ENCODE data around the gene VPS4B. TPM values are rescaled to one million over a fixed set of nuclear protein-coding genes. Genes with fewer than 3 reads are reported as not detected.

VPS4B gene
- total RNA-seq, 1 experiment from 2014 or later: 60.2 TPM

DNA sequence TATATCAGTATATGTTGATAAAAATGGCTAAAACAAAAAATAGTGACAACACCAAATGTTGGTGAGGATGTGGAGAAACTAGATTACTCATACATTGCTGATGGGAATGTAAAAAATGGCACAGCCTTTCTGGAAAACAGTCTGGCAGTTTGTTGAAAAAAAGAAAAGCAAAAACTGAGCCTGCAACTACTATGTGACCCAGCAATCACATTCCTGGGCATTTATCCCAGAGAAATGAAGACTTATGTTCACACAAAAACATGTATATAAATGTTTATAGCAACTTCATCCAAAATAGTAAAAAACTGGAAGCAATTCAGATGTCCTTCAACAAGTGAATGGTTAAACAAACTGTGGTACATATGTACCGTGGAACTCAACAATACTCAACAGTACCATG, 47.7 kb downstream of the VPS4B start:
- Histone ChIP-seq H2AK5ac (ENCODE audit: insufficient read length, low read length) (no peak overlapping the region), H3K79me2 (ENCODE audit: insufficient read depth, low read length) (no peaks in the 10 kb centered on the region), H2BK12ac (ENCODE audit: insufficient read length, low read depth, low read length) (no peak overlapping the region), H4K8ac (replicated peaks; ENCODE audit: insufficient read length, low read depth, low read length) (no peak overlapping the region), H3K79me1 (ENCODE audit: insufficient read depth, low read depth, low read length, poor library complexity, severe bottlenecking) (no peaks in the 10 kb centered on the region), H3K56ac (ENCODE audit: insufficient read length, low read depth, low read length) (no peak overlapping the region), H2BK5ac (ENCODE audit: insufficient read length, low read length) (no peak overlapping the region), H3K14ac (ENCODE audit: insufficient read depth, low read length) (no peak overlapping the region), H3K23me2 (ENCODE audit: insufficient read length, low read depth, low read length, poor library complexity, severe bottlenecking) (no peaks in the 10 kb centered on the region), H3K4me2 (ENCODE audit: insufficient read depth, insufficient read length, low read length) (no peak overlapping the region), H3K9me3 (ENCODE audit: control insufficient read depth, low read depth, low read length) (peaks cover 2% of the 10 kb centered on the region), H3K27me3 (ENCODE audit: insufficient read depth, low read length) (no peaks in the 10 kb centered on the region), H4K20me1 (ENCODE audit: control insufficient read depth, insufficient read depth, insufficient read length) (no peaks in the 10 kb centered on the region), H2BK20ac (ENCODE audit: low read depth, low read length, poor library complexity, severe bottlenecking) (no peak overlapping the region), H3K4ac (ENCODE audit: low read depth, low read length) (no peak overlapping the region), H3K4me1 (ENCODE audit: insufficient read depth, low read length) (no peaks in the 10 kb centered on the region), H2BK120ac (ENCODE audit: low read depth, low read length, poor library complexity, severe bottlenecking) (no peak overlapping the region), H3K9ac (ENCODE audit: extremely low read depth, insufficient read length, low read length) (no peak overlapping the region), H4K91ac (ENCODE audit: insufficient read length, low read depth, low read length) (no peak overlapping the region), H4K5ac (ENCODE audit: insufficient read length, low read depth, low read length) (no peak overlapping the region), H2AFZ (ENCODE audit: low read length) (no peak overlapping the region), H3K27ac (ENCODE audit: insufficient read length, low read depth, low read length) (no peak overlapping the region), H3T11ph (ENCODE audit: low read length) (no peak overlapping the region), H2BK15ac (ENCODE audit: low read depth, low read length) (no peak overlapping the region), H3K23ac (ENCODE audit: insufficient read length, low read depth, low read length) (no peak overlapping the region), H3K18ac (ENCODE audit: insufficient read length, low read depth, low read length) (no peak overlapping the region)
- Mint-ChIP-seq H3K4me1 (no peaks in the 10 kb centered on the region), H3K36me3 (ENCODE audit: insufficient read depth in 1 of 3, low read depth in 3 of 3) (peaks cover 0 to 9% (median 4%) of the 10 kb centered on the region in 3 experiments; a peak in 3 of 7 replicates), H3K27me3 (ENCODE audit: low read depth) (no peaks in the 10 kb centered on the region), H3K9me3 (peaks cover 8 to 10% of the 10 kb centered on the region in 2 experiments; a peak in 4 of 5 replicates), H3K4me3 (no peak overlapping the region), H3K27ac (no peak overlapping the region)
- no peak for TF ChIP-seq CTCF (conservative IDR thresholded peaks at IDR 0.05)
- DNase-seq: no peak
- no CpG with 5 or more reads among the region's 1 CpG for WGBS (ENCODE audit: extremely low coverage, insufficient read length, low lambda C conversion rate)

Measured in H9 (cell line).